HG03280 (cell line): ENCODE results near the gene PPIB.

Source experiments
- ATAC-seq: cut with Tn5 transposase; IDR thresholded peaks from one replicate; pipeline ENCODE4 v1.9.1; 2021; ENCODE audit warnings: mild to moderate bottlenecking, moderate library complexity; ENCODE audit not compliant: unreplicated experiment

PPIB gene

GRCh38 chr15:64158363-64159134 is 4.3 kb downstream of the PPIB start:
- no peak for ATAC-seq

DNA sequence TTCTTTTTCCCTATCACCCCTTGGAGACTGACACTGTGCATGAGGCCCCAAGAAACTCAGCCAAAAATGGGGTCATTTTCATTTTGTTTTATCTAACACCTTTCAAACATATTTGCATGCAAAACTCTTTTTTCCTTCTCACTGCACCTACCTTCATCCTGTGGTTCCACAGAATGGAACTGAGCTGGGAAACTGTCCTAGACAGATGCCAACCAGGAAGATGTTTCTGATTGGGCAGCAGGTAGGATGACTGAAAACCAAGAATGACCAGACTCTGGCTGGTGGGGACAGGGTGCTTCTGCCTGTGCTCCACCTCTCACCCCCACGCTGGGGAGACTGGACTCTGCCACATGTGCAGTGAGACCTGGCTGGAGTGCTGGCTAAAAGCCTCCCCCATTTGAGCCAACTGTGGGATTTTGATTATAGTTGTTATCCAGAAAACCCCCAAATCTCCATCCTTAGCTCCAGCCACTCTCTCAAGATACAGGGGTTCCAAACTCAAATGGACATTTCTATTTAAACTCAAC is 5.2 kb downstream of the PPIB start:
- ATAC-seq = no peak

GRCh38 chr15:64156652-64157331 is 6.0 kb downstream of the PPIB start:
- ATAC-seq = no peak

DNA sequence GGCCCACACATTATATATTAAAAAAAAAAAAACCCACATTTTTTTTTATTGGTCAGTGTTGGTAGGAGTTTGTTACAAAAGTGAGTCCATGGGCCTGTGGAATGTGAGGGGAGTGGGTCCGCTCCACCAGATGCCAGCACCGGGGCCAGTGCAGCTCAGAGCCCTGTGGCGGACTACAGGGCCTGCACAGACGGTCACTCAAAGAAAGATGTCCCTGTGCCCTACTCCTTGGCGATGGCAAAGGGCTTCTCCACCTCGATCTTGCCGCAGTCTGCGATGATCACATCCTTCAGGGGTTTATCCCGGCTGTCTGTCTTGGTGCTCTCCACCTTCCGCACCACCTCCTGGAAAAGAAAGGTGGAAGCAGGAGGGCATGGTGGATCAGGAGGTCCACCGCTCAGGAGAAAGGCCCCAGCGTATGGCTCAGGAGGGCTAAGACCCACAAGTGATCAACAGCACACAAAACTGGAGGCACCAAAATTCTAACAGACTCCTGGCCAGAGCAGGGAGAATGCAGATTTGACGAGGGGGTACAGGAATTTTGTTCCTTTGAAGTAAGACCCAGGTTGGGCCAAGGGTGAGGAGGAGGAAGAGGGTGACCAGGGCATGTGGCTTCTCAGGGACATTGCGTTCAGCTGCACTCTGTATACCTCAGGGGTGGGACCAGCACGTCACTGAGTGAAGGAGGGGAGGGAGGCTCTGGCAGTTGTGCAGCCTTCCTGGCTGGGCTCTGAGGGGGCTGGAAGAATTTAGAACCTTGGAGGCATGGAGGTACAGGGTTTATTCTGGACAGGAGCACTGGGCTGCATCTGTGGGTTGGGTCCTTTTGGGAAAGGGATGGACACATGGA is 6.8 kb downstream of the PPIB start:
- no peak for ATAC-seq

GRCh38 chr15:64153480-64154367 is 9.1 kb downstream of the PPIB start:
- peak; percentile 53 for ATAC-seq

DNA sequence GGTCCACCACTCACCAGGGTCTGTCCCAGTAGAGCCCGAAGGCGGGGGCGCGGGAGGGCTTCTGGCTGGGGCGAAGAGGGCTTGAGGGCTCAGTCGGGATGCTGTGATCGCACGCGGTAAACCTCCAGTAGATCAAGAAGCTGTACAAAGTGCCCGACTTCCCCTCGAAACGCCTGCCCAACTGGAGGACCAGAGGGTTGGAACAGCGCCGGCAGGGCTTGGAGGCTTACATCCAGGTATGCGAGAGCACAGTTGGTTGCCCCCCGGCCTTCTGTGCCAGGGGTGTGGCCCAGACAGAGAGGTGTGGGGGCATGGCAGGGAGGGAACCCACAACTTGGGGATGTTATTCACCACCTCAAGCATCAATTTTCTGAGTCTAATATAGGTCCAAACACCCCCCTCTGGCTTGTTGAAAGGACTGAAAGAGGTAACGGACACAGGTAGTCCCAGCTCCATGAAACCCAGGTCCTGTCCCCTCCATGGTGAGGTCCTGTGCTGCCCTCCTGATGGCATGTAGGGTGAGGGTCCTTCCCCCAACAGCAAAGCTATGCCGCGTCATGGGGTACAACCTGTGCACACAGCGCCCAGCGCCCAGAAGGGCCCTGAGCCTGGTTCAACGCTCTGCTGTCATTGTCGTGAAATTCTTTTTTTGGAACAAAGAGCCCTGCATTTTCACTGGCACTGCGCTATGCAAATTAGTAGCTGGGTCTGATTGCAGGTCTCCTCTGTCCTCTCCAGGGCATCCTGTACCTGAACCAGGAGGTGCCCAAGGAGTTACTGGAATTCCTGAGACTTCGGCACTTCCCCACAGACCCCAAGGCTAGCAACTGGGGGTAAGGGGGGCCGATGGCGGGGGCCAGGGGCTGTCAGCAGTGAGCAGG is 10.1 kb downstream of the PPIB start:
- ATAC-seq = peak; percentile 6

DNA sequence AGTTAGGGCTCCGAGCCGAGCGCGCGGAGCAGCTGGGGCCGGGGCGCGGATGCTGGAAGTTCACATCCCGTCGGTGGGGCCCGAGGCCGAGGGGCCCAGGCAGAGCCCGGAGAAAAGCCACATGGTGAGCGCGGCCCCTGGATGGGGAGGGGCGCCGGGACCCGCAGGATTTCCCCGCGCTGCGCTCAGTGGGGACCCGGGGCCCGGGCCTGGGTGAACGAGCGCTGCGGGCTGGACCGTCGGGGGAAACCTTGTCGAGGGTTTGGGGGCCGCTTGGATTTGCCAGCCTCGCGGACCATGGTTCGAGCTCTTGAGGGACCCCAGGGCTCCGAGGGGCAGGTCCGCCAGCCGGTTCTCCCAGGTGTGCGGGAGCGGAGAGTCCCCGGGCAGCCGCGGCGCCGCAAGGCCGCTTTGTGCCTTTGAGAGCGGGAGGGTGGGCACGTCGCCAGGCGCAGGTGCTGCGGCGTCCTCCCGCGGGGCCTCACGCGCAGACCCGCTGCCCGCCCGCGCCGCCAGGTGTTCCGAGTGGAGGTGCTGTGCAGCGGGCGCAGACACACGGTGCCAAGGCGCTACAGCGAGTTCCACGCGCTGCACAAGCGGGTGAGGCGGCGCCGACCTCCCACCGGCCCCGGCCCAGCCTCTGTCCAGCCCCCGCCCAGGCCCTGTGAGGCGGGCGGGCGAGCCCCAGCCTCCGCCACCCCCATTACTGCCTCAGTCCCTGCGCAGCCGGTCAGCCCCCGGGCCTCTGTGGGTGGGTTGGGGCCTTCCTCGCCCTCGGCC is 10.9 kb downstream of the PPIB start, which contains the start of gene SNX22:
Gene SNX22, plus strand, starts transcription at position 5 of the 780 bp plus-strand sequence. Its CDS starts 45 bp downstream, at position 50.
- peak; percentile 10 for ATAC-seq

- ATAC-seq = no peak
These were observed 12.8 kb downstream of the PPIB start for GRCh38 chr15:64149893-64150578.

DNA sequence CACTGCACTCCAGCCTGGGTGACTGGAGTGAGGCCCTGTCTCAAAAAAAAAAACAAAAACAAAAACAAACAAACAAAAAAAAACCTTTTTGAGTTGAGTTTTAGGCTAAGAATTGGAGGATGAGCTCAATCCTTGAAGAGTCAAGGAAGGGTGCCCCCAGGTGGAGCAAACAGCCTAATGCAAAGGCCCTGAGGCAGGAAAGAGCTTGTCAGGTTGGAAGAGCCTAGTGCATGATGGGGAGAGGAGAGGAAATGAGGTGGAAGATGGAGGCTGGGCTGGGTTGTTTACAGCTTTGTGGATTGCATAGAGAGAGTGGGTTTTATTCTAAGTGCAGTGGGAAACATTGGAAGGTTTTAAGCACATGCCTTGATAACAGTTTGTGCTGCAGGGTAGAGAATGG is 13.4 kb downstream of the PPIB start:
- no peak for ATAC-seq

DNA sequence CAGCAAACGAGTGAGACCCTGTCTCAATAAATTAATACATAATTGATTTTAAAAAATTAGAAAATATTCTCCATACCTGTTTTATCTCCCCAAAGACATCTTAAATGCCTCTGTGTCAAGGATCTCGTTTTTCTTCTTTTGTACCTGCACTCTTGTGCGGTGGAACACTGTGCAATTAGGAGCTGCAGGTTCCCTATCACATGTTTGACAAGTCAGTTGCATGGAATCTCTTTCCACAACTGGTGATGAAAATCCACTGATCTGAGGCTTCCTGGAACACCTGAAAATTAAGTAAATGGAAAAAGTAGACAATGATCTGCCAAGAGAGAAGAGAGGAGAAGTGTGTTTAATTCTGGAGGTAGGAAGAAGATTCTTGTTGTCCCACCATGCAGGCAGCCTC is 14.2 kb downstream of the PPIB start:
- no peak for ATAC-seq

GRCh38 chr15:64148168-64148567 is 14.7 kb downstream of the PPIB start:
- no peak for ATAC-seq

DNA sequence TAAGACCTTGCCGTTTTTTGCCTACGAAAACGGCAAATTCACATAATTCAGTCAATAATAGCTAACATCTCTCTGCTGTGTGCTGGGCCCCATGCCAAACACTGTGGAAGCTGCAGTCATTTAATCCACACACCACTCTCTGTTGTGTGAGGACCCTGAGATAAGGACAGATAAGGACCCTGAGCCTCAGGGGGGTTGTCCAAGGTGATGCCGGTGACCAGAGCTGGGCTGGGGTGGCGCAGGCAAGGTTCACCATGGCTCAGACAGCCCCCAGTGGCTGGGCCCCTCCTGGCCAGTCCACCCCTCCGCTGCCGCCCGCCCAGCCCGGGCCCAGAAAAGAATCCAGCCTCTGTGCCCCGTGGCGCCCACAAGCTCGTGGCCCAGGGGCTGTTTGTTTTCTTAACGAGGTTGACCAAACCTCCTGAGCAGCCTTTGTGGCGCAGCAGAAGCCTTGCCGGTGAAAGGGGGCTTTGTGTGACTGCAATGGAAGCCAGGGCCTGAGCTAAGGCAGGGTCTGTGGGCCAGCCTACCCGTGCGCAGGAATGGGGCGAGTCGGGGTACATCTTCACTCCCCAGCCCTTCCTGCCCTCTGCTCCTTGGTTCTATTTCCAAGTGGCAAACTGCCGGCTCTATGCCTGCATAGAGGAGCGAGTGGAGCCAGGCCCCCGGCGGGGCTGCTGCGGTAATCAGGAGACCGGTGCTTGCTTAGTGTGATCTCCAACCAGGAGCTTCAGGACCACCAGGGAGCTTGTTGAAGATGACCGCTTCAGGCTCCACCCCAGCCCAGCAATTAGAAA is 15.7 kb downstream of the PPIB start:
- no peak for ATAC-seq

DNA sequence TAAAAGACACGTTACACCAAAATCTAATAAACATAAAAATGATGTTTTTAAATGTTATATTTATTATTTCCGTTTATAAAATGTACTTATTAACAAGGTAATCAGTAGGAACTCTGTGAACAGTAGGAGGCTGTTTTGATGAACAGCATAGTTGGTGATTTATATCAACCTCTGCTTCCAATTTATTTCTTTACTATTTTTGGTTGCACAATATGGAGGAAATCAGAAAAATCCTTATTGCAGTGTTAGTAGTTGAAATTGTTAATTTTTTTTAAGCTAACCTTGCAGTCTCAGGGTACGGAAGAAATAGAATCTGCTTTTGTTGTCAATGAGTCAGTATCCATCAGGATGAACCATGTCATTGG is 16.3 kb downstream of the PPIB start:
- no peak for ATAC-seq

GRCh38 chr15:64146041-64146440 is 16.8 kb downstream of the PPIB start:
- no peak for ATAC-seq

- peak; percentile 50 for ATAC-seq
These were observed 18.1 kb downstream of the PPIB start for GRCh38 chr15:64144565-64145281.

DNA sequence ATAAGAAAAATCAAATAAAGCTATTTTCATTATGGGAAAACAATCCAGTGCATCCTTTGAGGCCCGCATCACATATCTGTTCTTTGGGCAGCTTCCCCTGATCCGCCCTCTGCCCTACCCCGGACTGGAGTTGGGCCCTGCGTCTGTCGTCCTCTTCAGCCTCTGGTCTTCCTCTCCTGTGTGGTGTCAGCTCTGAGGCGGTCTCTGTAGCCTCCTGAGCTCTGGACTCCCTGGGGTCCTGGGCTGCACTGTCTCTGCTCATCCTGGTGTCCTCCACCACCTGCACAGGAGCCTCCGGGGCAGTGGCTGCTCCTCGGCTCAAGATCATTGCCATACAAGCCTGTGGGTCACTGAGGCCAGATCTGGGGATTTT is 18.6 kb downstream of the PPIB start:
- ATAC-seq = no peak

DNA sequence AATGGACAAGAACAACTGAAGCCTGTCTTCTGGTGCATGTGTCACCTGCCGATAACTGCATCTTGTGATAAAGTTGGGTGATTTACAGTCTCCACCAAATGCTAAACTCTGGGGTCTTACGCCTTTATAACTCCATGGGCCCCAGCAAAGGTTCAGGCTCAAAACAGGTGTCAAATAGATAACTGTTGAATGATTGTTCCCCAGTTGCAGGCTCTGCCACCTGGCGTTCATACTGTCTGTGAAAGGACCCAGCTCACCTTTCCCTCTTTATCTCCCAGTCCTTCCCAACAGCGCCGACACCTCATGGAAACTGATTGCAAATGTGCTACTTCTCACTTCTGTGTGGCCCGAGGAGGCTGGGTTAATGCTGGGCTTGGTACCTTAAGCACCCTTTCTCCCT is 19.5 kb downstream of the PPIB start:
- no peak for ATAC-seq
